ENCODE results near the gene MOB3B. TPM values are rescaled to one million over a fixed set of nuclear protein-coding genes. Genes with fewer than 3 reads are reported as not detected.
"Not testable (repeated sequence)": the region's sequence is repeated elsewhere in the genome, so short reads cannot be mapped to it uniquely, and the experiment has no call there.

The MOB3B gene
- total RNA-seq, 1 experiment from 2014 or later: 2.6 TPM

GRCh38 chr9:27503623-27504022, 26.0 kb downstream of the MOB3B start:
- DNase-seq (no peak), ATAC-seq (no peak)
- Histone ChIP-seq H2AFZ (ENCODE audit: low read length) (no peak overlapping the region), H3K4me1 (ENCODE audit: insufficient read depth, low read length) (peaks cover 24% of the 10 kb centered on the region), H3K27me3 (ENCODE audit: low read length) (no peaks in the 10 kb centered on the region), H3K9me2 (replicated peaks; ENCODE audit: low read length) (no peaks in the 10 kb centered on the region), H3K4me2 (ENCODE audit: low read length) (no peak overlapping the region), H3K9ac (ENCODE audit: low read length) (no peak overlapping the region), H3K9me3 (ENCODE audit: low read length) (no peaks in the 10 kb centered on the region), H3K36me3 (ENCODE audit: low read depth, low read length) (no peaks in the 10 kb centered on the region), H3K4me3 (ENCODE audit: low read length) (no peak overlapping the region), H4K20me1 (ENCODE audit: low read length) (no peaks in the 10 kb centered on the region), H3K27ac (ENCODE audit: low read length) (no peak overlapping the region), H3K79me2 (ENCODE audit: low read length) (no peaks in the 10 kb centered on the region), H3F3A (ENCODE audit: low read length, unreplicated experiment) (no peaks in the 10 kb centered on the region)
- BruUV-seq (replicated peaks): no TSS peak
- TF ChIP-seq EZH2phosphoT487 (IDR thresholded peaks at IDR 0.05; ENCODE audit: borderline replicate concordance, low read length): no peak
- TF ChIP-seq, protein P1, sequence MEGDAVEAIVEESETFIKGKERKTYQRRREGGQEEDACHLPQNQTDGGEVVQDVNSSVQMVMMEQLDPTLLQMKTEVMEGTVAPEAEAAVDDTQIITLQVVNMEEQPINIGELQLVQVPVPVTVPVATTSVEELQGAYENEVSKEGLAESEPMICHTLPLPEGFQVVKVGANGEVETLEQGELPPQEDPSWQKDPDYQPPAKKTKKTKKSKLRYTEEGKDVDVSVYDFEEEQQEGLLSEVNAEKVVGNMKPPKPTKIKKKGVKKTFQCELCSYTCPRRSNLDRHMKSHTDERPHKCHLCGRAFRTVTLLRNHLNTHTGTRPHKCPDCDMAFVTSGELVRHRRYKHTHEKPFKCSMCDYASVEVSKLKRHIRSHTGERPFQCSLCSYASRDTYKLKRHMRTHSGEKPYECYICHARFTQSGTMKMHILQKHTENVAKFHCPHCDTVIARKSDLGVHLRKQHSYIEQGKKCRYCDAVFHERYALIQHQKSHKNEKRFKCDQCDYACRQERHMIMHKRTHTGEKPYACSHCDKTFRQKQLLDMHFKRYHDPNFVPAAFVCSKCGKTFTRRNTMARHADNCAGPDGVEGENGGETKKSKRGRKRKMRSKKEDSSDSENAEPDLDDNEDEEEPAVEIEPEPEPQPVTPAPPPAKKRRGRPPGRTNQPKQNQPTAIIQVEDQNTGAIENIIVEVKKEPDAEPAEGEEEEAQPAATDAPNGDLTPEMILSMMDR (conservative IDR thresholded peaks at IDR 0.05; ENCODE audit: low read depth, low read length): no peak
- no peak for TF ChIP-seq EZH2 (IDR thresholded peaks at IDR 0.05; ENCODE audit: low read length, unreplicated experiment)
- CTCF ChIA-PET: no interaction called here
- POLR2A ChIA-PET (ENCODE audit: unreplicated experiment): no interaction called here
- intact Hi-C loops (cut with micrococcal nuclease): no loop called here

DNA sequence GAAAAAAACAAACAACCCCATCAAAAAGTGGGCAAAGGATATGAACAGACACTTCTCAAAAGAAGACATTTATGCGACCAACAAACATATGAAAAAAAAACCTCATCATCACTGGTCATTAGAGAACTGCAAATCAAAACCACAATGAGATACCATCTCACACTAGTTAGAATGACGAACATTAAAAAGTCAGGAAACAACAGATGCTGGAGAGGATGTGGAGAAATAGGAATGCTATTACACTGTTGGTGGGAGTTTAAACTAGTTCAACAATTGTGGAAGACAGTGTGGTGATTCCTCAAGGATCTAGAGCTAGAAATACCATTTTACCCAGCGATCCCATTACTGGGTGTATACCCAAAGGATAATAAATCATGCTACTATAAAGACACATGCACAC, 28.7 kb downstream of the MOB3B start:
- H3K4me3 ChIP-seq (ENCODE audit: low read length); H3K27ac ChIP-seq (ENCODE audit: low read length); H2AFZ ChIP-seq (ENCODE audit: low read length); H3F3A ChIP-seq (ENCODE audit: low read length, unreplicated experiment); H3K4me2 ChIP-seq (ENCODE audit: low read length); CTCF ChIA-PET; POLR2A ChIA-PET (ENCODE audit: unreplicated experiment); H3K36me3 ChIP-seq (ENCODE audit: low read depth, low read length); H3K79me2 ChIP-seq (ENCODE audit: low read length); DNase-seq; intact Hi-C loops (cut with micrococcal nuclease); BruUV-seq (replicated peaks); ATAC-seq; H3K9me3 ChIP-seq (ENCODE audit: low read length); H3K27me3 ChIP-seq (ENCODE audit: low read length); H4K20me1 ChIP-seq (ENCODE audit: low read length); H3K9me2 ChIP-seq (replicated peaks; ENCODE audit: low read length); H3K9ac ChIP-seq (ENCODE audit: low read length): not testable (repeated sequence)
- peaks cover 22% of the 10 kb centered on the region for H3K4me1 ChIP-seq (ENCODE audit: insufficient read depth, low read length)

GRCh38 chr9:27499451-27499850, 30.2 kb downstream of the MOB3B start:
- Histone ChIP-seq H3K9me3 (ENCODE audit: low read length) (no peaks in the 10 kb centered on the region), H3F3A (ENCODE audit: low read length, unreplicated experiment) (no peaks in the 10 kb centered on the region), H3K79me2 (ENCODE audit: low read length) (no peaks in the 10 kb centered on the region), H4K20me1 (ENCODE audit: low read length) (no peaks in the 10 kb centered on the region), H3K27ac (ENCODE audit: low read length) (peak overlapping the region; percentile 80), H3K36me3 (ENCODE audit: low read depth, low read length) (no peaks in the 10 kb centered on the region), H3K27me3 (ENCODE audit: low read length) (no peaks in the 10 kb centered on the region), H3K9me2 (replicated peaks; ENCODE audit: low read length) (no peaks in the 10 kb centered on the region), H3K4me2 (ENCODE audit: low read length) (peak overlapping the region; percentile 76), H2AFZ (ENCODE audit: low read length) (peak overlapping the region; percentile 35), H3K4me3 (ENCODE audit: low read length) (peak overlapping the region; percentile 30), H3K9ac (ENCODE audit: low read length) (peak overlapping the region; percentile 31; the same call in 1 of the 2 replicates), H3K4me1 (ENCODE audit: insufficient read depth, low read length) (peaks cover 18% of the 10 kb centered on the region)
- intact Hi-C loops (cut with micrococcal nuclease): no loop called here
- TF ChIP-seq, protein P1 (conservative IDR thresholded peaks at IDR 0.05; ENCODE audit: low read depth, low read length): no peak
- TF ChIP-seq EZH2phosphoT487 (IDR thresholded peaks at IDR 0.05; ENCODE audit: borderline replicate concordance, low read length) (no peak), EZH2 (IDR thresholded peaks at IDR 0.05; ENCODE audit: low read length, unreplicated experiment) (no peak)
- ChIA-PET POLR2A (ENCODE audit: unreplicated experiment) (no interaction called here), CTCF (no interaction called here)
- peak; percentile 74 for DNase-seq
- ATAC-seq: peak; percentile 91
- BruUV-seq (replicated peaks): no TSS peak

All from PC-3 (cell line).